ENCODE data around the gene BMPR1B.

BMPR1B gene

GRCh38 chr4:94968493-94968892, 210.7 kb downstream of the BMPR1B start:
- no peak for DNase-seq

GRCh38 chr4:94970650-94971049, 212.9 kb downstream of the BMPR1B start:
- no peak for DNase-seq

- no peak for DNase-seq
Observed at GRCh38 chr4:94974773-94975172, 217.0 kb downstream of the BMPR1B start.

- no peak for DNase-seq
Observed at GRCh38 chr4:94976371-94977011, 218.7 kb downstream of the BMPR1B start.

- no peak for DNase-seq
Observed at GRCh38 chr4:94978904-94979303, 221.1 kb downstream of the BMPR1B start.

GRCh38 chr4:94979621-94980020, 221.9 kb downstream of the BMPR1B start:
- no peak for DNase-seq

GRCh38 chr4:94995684-94996394, 238.1 kb downstream of the BMPR1B start:
- no peak for DNase-seq

GRCh38 chr4:95000076-95000648, 242.4 kb downstream of the BMPR1B start:
- DNase-seq, result no peak

GRCh38 chr4:95004912-95005311, 247.2 kb downstream of the BMPR1B start:
- DNase-seq, result no peak

GRCh38 chr4:95007998-95008397, 250.2 kb downstream of the BMPR1B start:
- no peak for DNase-seq

GRCh38 chr4:95013236-95013635, 255.5 kb downstream of the BMPR1B start:
- no peak for DNase-seq

GRCh38 chr4:95014068-95014467, 256.3 kb downstream of the BMPR1B start:
- DNase-seq, result no peak

GRCh38 chr4:95017305-95018064, 259.7 kb downstream of the BMPR1B start:
- DNase-seq, result no peak

GRCh38 chr4:95018785-95019184, 261.0 kb downstream of the BMPR1B start:
- no peak for DNase-seq

- no peak for DNase-seq
Observed at GRCh38 chr4:95020521-95020920, 262.8 kb downstream of the BMPR1B start.

GRCh38 chr4:95021099-95021498, 263.3 kb downstream of the BMPR1B start:
- no peak for DNase-seq

- DNase-seq, result no peak
Observed at GRCh38 chr4:95023110-95023509, 265.4 kb downstream of the BMPR1B start.

- no peak for DNase-seq
Observed at GRCh38 chr4:95027905-95028618, 270.3 kb downstream of the BMPR1B start.

GRCh38 chr4:95038791-95039190, 281.0 kb downstream of the BMPR1B start:
- no peak for DNase-seq

GRCh38 chr4:95044324-95044837, 286.6 kb downstream of the BMPR1B start:
- DNase-seq, result no peak

GRCh38 chr4:95045429-95045828, 287.7 kb downstream of the BMPR1B start:
- no peak for DNase-seq

GRCh38 chr4:95048296-95048695, 290.5 kb downstream of the BMPR1B start:
- no peak for DNase-seq

Measured in activated CD4-positive, alpha-beta T cell treated with anti-CD3 and anti-CD28 coated beads, Interleukin-2, amount 50 U/mL, for 1 hour (primary cell).